Activated CD8-positive, alpha-beta T cell treated with anti-CD3 and anti-CD28 coated beads for 36 hours (primary cell): ENCODE results near the gene SLC22A23. TPM values are rescaled to one million over a fixed set of nuclear protein-coding genes. Genes with fewer than 3 reads are reported as not detected.

ENCODE experiments used
- ATAC-seq: fragments of 200-7000 bp; cut with Tn5 transposase; one replicate; pipeline ENCODE4 v1.10.0; 2021; ENCODE audit warnings: mild to moderate bottlenecking, moderate library complexity
- CTCF ChIA-PET: fragments of 350-600 bp; sonication (Branson Sonifier 250); formaldehyde crosslinking; loops from one replicate; lab custom pipeline; 2021; ENCODE audit warnings: antibody characterized with exemption; lab: Charles Lee
- POLR2A ChIA-PET: fragments of 350-600 bp; sonication (Branson Sonifier 250); formaldehyde crosslinking; loops from one replicate; lab custom pipeline; 2021; ENCODE audit warnings: antibody characterized with exemption; lab: Charles Lee
- DNase-seq: peaks from one replicate; pipeline ENCODE4 v3.0.0-alpha.2; 2020
- H3K27ac Mint-ChIP-seq: one replicate; pipeline ENCODE4 v1.8.0; 2021; ENCODE audit warnings: mild to moderate bottlenecking, mixed read lengths
- H3K27me3 Mint-ChIP-seq: one replicate; pipeline ENCODE4 v1.8.0; 2021; ENCODE audit warnings: mixed read lengths
- H3K36me3 Mint-ChIP-seq: one replicate; pipeline ENCODE4 v1.8.0; 2021; ENCODE audit warnings: low read depth, mixed read lengths
- H3K4me1 Mint-ChIP-seq: one replicate; pipeline ENCODE4 v1.8.0; 2021; ENCODE audit warnings: low read depth, mixed read lengths
- H3K4me3 Mint-ChIP-seq: one replicate; pipeline ENCODE4 v1.8.0; 2021; ENCODE audit warnings: mild to moderate bottlenecking, moderate library complexity, mixed read lengths
- H3K9me3 Mint-ChIP-seq: one replicate; pipeline ENCODE4 v1.8.0; 2021; ENCODE audit warnings: mixed read lengths
- intact Hi-C: fragments of 100-400 bp; cut with micrococcal nuclease; formaldehyde crosslinking; loops from one replicate; pipeline ENCODE4 v1.10.0; 2022
- total RNA-seq, 2 experiments: library from RNA; stranded (reverse); gene quantifications; one replicate each; pipeline ENCODE4 v1.2.3, GENCODE V29; 2021
- TF ChIP-seq, protein P1 (sequence below): fragments of 200-600 bp; IDR thresholded peaks from one replicate; pipeline ENCODE4 v1.8.0; 2022; ENCODE audit warnings: antibody characterized with exemption, mild to moderate bottlenecking

Gene SLC22A23
- total RNA-seq, 2 experiments from 2014 or later, result 0.16 to 0.34 TPM

DNA sequence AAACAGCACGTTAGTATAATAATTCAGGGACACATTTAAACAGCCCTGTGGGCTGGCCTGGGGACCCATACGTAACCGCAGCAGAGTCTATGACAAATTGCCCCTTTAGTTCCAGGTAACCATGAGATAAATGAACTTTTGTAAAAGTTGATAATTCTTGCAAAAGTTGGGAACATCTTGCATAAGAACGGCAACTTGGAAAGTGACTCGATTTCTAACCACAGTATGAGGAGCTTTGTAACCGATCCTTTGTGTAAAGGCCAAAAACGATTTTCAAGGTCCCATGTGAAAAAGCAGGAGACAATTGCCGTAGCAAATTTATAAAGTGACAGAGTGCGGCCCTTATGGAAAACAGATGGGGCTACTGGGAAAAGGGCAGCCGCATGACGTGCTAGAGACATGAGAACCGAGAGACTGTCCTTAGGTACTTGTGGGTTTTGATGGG, 116.5 kb downstream of the SLC22A23 start:
- Mint-ChIP-seq H3K36me3 (no peaks in the 10 kb centered on the region), H3K27me3 (peaks cover 2% of the 10 kb centered on the region), H3K9me3 (no peaks in the 10 kb centered on the region), H3K4me1 (peaks cover 14% of the 10 kb centered on the region), H3K4me3 (no peak overlapping the region), H3K27ac (no peak overlapping the region)
- no peak for DNase-seq
- ATAC-seq, result no peak
- POLR2A ChIA-PET, result no interaction called here
- intact Hi-C loops, result no loop called here
- TF ChIP-seq, protein P1, sequence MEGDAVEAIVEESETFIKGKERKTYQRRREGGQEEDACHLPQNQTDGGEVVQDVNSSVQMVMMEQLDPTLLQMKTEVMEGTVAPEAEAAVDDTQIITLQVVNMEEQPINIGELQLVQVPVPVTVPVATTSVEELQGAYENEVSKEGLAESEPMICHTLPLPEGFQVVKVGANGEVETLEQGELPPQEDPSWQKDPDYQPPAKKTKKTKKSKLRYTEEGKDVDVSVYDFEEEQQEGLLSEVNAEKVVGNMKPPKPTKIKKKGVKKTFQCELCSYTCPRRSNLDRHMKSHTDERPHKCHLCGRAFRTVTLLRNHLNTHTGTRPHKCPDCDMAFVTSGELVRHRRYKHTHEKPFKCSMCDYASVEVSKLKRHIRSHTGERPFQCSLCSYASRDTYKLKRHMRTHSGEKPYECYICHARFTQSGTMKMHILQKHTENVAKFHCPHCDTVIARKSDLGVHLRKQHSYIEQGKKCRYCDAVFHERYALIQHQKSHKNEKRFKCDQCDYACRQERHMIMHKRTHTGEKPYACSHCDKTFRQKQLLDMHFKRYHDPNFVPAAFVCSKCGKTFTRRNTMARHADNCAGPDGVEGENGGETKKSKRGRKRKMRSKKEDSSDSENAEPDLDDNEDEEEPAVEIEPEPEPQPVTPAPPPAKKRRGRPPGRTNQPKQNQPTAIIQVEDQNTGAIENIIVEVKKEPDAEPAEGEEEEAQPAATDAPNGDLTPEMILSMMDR, result no peak
- CTCF ChIA-PET, result no interaction called here

DNA sequence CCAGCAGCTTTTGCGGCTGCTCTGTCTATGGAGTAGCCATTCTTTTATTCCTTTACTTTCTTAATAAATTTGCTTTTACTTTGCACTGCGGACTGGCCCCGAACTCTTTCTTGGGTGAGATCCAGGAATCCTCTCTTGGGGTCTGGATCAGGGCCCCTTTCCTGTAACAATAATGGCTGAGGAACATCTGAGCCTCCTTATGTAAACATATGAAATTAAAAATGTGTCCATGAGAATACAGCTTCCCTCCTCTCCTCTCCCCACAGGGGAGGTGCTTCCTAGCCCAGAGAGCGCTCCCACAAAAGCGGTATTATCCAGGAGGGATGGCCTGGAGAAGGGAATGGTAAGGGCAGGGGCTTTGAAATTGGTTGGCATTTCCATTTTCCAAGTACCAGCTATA, 117.0 kb downstream of the SLC22A23 start:
- TF ChIP-seq, protein P1, result no peak
- ATAC-seq, result no peak
- H3K4me3 Mint-ChIP-seq, result no peak overlapping the region
- no peaks in the 10 kb centered on the region for H3K36me3 Mint-ChIP-seq
- intact Hi-C loops, result no loop called here
- CTCF ChIA-PET, result interaction anchor here (1.4 kb wide), 1 partner anchor 26 kb away, joined by 3 read pairs; no protein-coding TSS in a partner anchor
- DNase-seq, result no peak
- peaks cover 14% of the 10 kb centered on the region for H3K4me1 Mint-ChIP-seq
- peaks cover 2% of the 10 kb centered on the region for H3K27me3 Mint-ChIP-seq
- H3K27ac Mint-ChIP-seq, result no peak overlapping the region
- POLR2A ChIA-PET, result no interaction called here
- no peaks in the 10 kb centered on the region for H3K9me3 Mint-ChIP-seq

DNA sequence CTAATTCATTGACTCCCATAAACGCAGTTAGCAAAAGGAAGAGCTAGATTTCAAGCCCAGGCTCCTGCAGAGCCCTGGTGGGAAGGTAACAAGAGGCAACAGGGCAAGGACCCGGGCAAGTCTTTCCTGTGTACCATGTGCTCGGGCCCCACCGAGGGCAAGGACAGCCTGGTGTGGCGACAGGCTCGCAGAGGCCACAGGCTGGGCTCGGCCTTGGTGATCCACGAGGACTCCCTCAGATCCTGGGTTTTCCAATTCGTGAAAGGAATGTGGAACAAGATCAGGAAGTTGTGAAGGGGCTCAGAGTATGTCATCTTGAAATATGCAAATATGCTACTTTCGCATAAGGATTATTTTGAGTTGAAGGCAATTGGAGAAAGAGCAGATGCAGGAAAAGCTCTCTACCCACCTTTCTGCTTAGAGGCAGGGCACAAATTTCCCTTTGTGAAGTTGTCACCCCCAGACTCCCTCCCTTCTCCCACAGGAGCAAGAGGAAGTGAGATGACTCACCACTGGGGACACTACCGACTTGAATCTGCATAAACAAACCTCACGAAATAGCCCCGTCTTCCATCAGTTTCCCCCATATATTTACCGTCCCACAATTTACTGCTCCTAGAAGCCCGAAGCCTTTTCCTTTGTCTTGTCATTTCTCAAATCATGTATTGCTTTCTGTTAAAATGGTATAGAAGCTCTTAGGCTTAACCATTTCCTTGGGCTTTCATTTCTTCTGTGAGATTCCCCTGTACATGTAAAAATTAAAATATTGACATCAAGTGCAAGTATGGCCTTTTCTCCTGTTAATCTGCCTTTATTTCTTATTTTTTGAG, 119.1 kb downstream of the SLC22A23 start:
- ChIA-PET CTCF (no interaction called here), POLR2A (interaction anchor here (0.6 to 1.1 kb wide), 2 partner anchors 13 to 423 kb away, joined by 3 read pairs; no protein-coding TSS in a partner anchor)
- H3K36me3 Mint-ChIP-seq, result no peaks in the 10 kb centered on the region
- TF ChIP-seq, protein P1, result no peak
- no peak for ATAC-seq
- H3K27ac Mint-ChIP-seq, result no peak overlapping the region
- H3K4me1 Mint-ChIP-seq, result peaks cover 14% of the 10 kb centered on the region
- H3K27me3 Mint-ChIP-seq, result peaks cover 2% of the 10 kb centered on the region
- no peaks in the 10 kb centered on the region for H3K9me3 Mint-ChIP-seq
- DNase-seq, result no peak
- H3K4me3 Mint-ChIP-seq, result no peak overlapping the region
- intact Hi-C loops, result no loop called here

DNA sequence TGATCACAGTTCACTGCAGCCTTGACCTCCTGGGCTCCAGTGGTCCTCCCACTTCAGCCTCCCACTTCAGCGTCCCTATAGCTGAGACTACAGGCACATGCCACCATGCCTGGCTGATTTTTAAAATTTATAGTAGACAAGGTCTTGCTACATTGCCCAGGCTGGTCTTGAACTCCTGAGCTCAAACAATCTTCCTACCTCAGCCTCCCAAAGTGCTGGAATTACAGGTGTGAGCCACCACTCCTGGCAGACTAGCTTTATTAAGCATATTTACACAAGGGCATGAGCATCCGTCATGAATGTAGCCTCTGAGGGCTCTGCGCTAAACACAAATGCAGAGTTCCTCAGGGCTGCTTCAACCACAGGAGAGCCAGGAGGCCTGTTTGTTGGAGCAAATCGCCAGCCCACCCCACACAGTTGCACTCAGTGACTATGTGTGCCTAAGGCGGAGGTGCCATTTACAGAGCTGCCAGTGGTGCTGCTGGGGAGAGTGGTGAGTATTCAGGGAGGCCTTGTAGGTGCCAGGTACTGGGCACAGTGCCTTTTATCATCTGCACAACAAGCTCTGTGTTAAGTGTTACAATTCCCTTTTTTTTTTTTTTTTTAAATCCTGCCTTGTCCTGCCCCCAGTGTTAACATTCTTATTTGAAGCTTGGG, 119.9 kb downstream of the SLC22A23 start:
- peaks cover 2% of the 10 kb centered on the region for H3K27me3 Mint-ChIP-seq
- H3K4me1 Mint-ChIP-seq, result peaks cover 14% of the 10 kb centered on the region
- ChIA-PET POLR2A (interaction anchor here (0.6 to 1.1 kb wide), 3 partner anchors 14 to 424 kb away, joined by 3 read pairs; no protein-coding TSS in a partner anchor), CTCF (interaction anchor here (1.3 kb wide), 1 partner anchor 57 kb away, joined by 3 read pairs; no protein-coding TSS in a partner anchor)
- no peak overlapping the region for H3K4me3 Mint-ChIP-seq
- H3K27ac Mint-ChIP-seq, result no peak overlapping the region
- TF ChIP-seq, protein P1, result no peak
- DNase-seq (no peak), ATAC-seq (no peak)
- no peaks in the 10 kb centered on the region for H3K9me3 Mint-ChIP-seq
- no peaks in the 10 kb centered on the region for H3K36me3 Mint-ChIP-seq
- intact Hi-C loops, result no loop called here
